ENCODE measurements around the gene CDK5RAP2. TPM values are rescaled to one million over a fixed set of nuclear protein-coding genes. Genes with fewer than 3 reads are reported as not detected.

The CDK5RAP2 gene
- total RNA-seq, 4 donors from 2014 or later: 28.9 to 62.3 (median 40.0) TPM

- Histone ChIP-seq H3K4me1 (no peaks in the 10 kb centered on the region), H3K4me3 (no peak overlapping the region), H3K9me3 (no peaks in the 10 kb centered on the region), H3K27ac (no peak overlapping the region), H3K27me3 (no peaks in the 10 kb centered on the region), H3K36me3 (no peaks in the 10 kb centered on the region)
- DNase-seq: no peak
- TF ChIP-seq POLR2A (IDR thresholded peaks at IDR 0.05) (no peak), CTCF (IDR thresholded peaks at IDR 0.05) (no peak)
- intact Hi-C loops (cut with DNase I; ENCODE audit: low total_unique reads): no loop called here
These were observed 7.4 kb upstream of the CDK5RAP2 start for GRCh38 chr9:120587328-120587727.

GRCh38 chr9:120583958-120584369, 4.0 kb upstream of the CDK5RAP2 start:
- H3K27ac ChIP-seq: no peak overlapping the region
- no peak overlapping the region for H3K4me3 ChIP-seq
- H3K9me3 ChIP-seq: no peaks in the 10 kb centered on the region
- no peaks in the 10 kb centered on the region for H3K4me1 ChIP-seq
- DNase-seq: no peak
- no peaks in the 10 kb centered on the region for H3K36me3 ChIP-seq
- H3K27me3 ChIP-seq: no peaks in the 10 kb centered on the region
- TF ChIP-seq POLR2A (IDR thresholded peaks at IDR 0.05) (no peak), CTCF (IDR thresholded peaks at IDR 0.05) (no peak)
- intact Hi-C loops (cut with DNase I; ENCODE audit: low total_unique reads): no loop called here

GRCh38 chr9:120579139-120580050, 572 bp downstream of the CDK5RAP2 start:
- H3K36me3 ChIP-seq: no peaks in the 10 kb centered on the region
- intact Hi-C loops (cut with DNase I; ENCODE audit: low total_unique reads): loop anchor here (5.0 kb wide), 1 partner anchor 1513 kb away; the partner anchor contains the start of gene TTLL11
- TF ChIP-seq POLR2A (IDR thresholded peaks at IDR 0.05) (no peak), CTCF (IDR thresholded peaks at IDR 0.05) (no peak)
- no peaks in the 10 kb centered on the region for H3K4me1 ChIP-seq
- H3K27ac ChIP-seq: peak overlapping the region; percentile 62 to 78
- H3K4me3 ChIP-seq: peak overlapping the region; percentile 85 to 94
- H3K27me3 ChIP-seq: no peaks in the 10 kb centered on the region
- no peak for DNase-seq
- no peaks in the 10 kb centered on the region for H3K9me3 ChIP-seq

- Histone ChIP-seq H3K27me3 (no peaks in the 10 kb centered on the region), H3K36me3 (no peaks in the 10 kb centered on the region), H3K4me1 (no peaks in the 10 kb centered on the region), H3K4me3 (no peak overlapping the region), H3K27ac (no peak overlapping the region), H3K9me3 (no peaks in the 10 kb centered on the region)
- intact Hi-C loops (cut with DNase I; ENCODE audit: low total_unique reads): no loop called here
- DNase-seq: no peak
- TF ChIP-seq CTCF (IDR thresholded peaks at IDR 0.05) (no peak), POLR2A (IDR thresholded peaks at IDR 0.05) (no peak)
These were observed 5.5 kb downstream of the CDK5RAP2 start for GRCh38 chr9:120574473-120574872.

- no peaks in the 10 kb centered on the region for H3K9me3 ChIP-seq
- H3K27me3 ChIP-seq: no peaks in the 10 kb centered on the region
- intact Hi-C loops (cut with DNase I; ENCODE audit: low total_unique reads): no loop called here
- H3K4me1 ChIP-seq: no peaks in the 10 kb centered on the region
- no peak overlapping the region for H3K4me3 ChIP-seq
- DNase-seq: no peak
- H3K36me3 ChIP-seq: no peaks in the 10 kb centered on the region
- TF ChIP-seq CTCF (IDR thresholded peaks at IDR 0.05): no peak
- no peak for TF ChIP-seq POLR2A (IDR thresholded peaks at IDR 0.05)
- no peak overlapping the region for H3K27ac ChIP-seq
These were observed 7.5 kb downstream of the CDK5RAP2 start for GRCh38 chr9:120572472-120572871.
